Vagina (tissue), 2 donors: ENCODE results near the gene CENPX.

Source experiments
- CTCF ChIP-seq, 3 experiments: fragments of 450-650 bp in 2 of 3; fragments of 200-600 bp in 1 of 3; sonication (generic) in 1 of 3; IDR thresholded peaks; one replicate each; pipeline ENCODE4 v1.5.1; 2017 to 2019; ENCODE audit warnings: antibody characterized with exemption in 3 of 3, mild to moderate bottlenecking in 2 of 3, moderate library complexity in 2 of 3
- POLR2A ChIP-seq, 2 donors: fragments of 450-650 bp; IDR thresholded peaks; one replicate each; pipeline ENCODE4 v1.6.1; 2017; ENCODE audit warnings: antibody characterized with exemption in 2 of 2, mild to moderate bottlenecking in 2 of 2, moderate library complexity in 2 of 2

- TF ChIP-seq CTCF (IDR thresholded peaks at IDR 0.05) (no peak), POLR2A (IDR thresholded peaks at IDR 0.05) (no peak)
Observed at GRCh38 chr17:82018989-82019689, 3.5 kb downstream of the CENPX start.
